HepG2 (cell line): ENCODE results near the gene ACAD8. TPM values are rescaled to one million over a fixed set of nuclear protein-coding genes. Genes with fewer than 3 reads are reported as not detected.

Experiments
- ASH2L ChIP-seq: fragments of 300-600, 200-600 bp; sonication (generic); IDR thresholded peaks from 2 replicates; pipeline ENCODE4 v1.7.0; 2017; ENCODE audit warnings: low read depth, mild to moderate bottlenecking, moderate library complexity, mixed read lengths, low read length; ENCODE audit not compliant: insufficient read length
- BHLHE40 ChIP-seq: IDR thresholded peaks from 2 replicates; pipeline ENCODE4 v1.6.1; 2011; ENCODE audit warnings: low read length, improper control_type of control experiment
- CCDC6 ChIP-seq: sonication (generic); formaldehyde crosslinking; IDR thresholded peaks from 2 replicates; pipeline ENCODE4 v1.8.1; 2022; ENCODE audit warnings: mild to moderate bottlenecking, missing genetic modification reagents, moderate library complexity
- DR1 ChIP-seq: sonication (generic); formaldehyde crosslinking; IDR thresholded peaks from 2 replicates; pipeline ENCODE4 v1.8.0; 2021; ENCODE audit warnings: mild to moderate bottlenecking, missing genetic modification reagents, inconsistent platforms
- FOXP4 ChIP-seq: sonication (generic); formaldehyde crosslinking; IDR thresholded peaks from 2 replicates; pipeline ENCODE4 v1.4.0; 2020; ENCODE audit warnings: missing genetic modification reagents
- HDAC1 ChIP-seq: sonication (generic); formaldehyde crosslinking; IDR thresholded peaks from 2 replicates; pipeline ENCODE4 v1.5.1; 2020; ENCODE audit warnings: mild to moderate bottlenecking, missing genetic modification reagents
- MXD3 ChIP-seq: IDR thresholded peaks from 2 replicates; pipeline ENCODE4 v1.6.1; 2016; ENCODE audit warnings: mild to moderate bottlenecking, missing biosample characterization, missing genetic modification reagents
- RNF219 ChIP-seq: sonication (generic); formaldehyde crosslinking; IDR thresholded peaks from 2 replicates; pipeline ENCODE4 v1.5.0; 2020; ENCODE audit warnings: mild to moderate bottlenecking, missing genetic modification reagents
- SIN3A ChIP-seq: IDR thresholded peaks from 2 replicates; pipeline ENCODE4 v1.6.1; 2011; ENCODE audit warnings: low read depth, mild to moderate bottlenecking, control low read depth, low read length, borderline replicate concordance
- SP2 ChIP-seq: sonication (generic); formaldehyde crosslinking; IDR thresholded peaks from 2 replicates; pipeline ENCODE4 v1.5.1; 2020; ENCODE audit warnings: mild to moderate bottlenecking, missing genetic modification reagents
- SPEN ChIP-seq: sonication (generic); formaldehyde crosslinking; IDR thresholded peaks from 2 replicates; pipeline ENCODE4 v1.5.1; 2020; ENCODE audit warnings: low read depth, mild to moderate bottlenecking, missing genetic modification reagents
- ZBTB1 ChIP-seq: sonication (generic); formaldehyde crosslinking; IDR thresholded peaks from 2 replicates; pipeline ENCODE4 v1.4.0; 2020; ENCODE audit warnings: missing genetic modification reagents, borderline replicate concordance
- polyA plus RNA-seq, 8 experiments: library from polyadenylated mRNA; depleted of rRNA in 3 of 8; stranded (reverse) in 7 of 8; unstranded in 1 of 8; fragments of >200 nt; fragmentation: Illumina TruSeq in 4 of 8; extraction: Trizol in 4 of 8; gene quantifications; 2 replicates each; pipeline versions ENCODE4 v1.2.1 to v1.2.3, GENCODE V29; 2011 to 2016; ENCODE audit warnings: low read depth in 4 of 8, missing spikeins in 1 of 8, mixed read lengths in 1 of 8; ENCODE audit not compliant: insufficient read depth in 1 of 8
- total RNA-seq, 5 experiments: library from RNA; depleted of rRNA; stranded (reverse); fragments of >200 nt; fragmentation: Illumina TruSeq; extraction: Trizol; gene quantifications; 2 replicates each; pipeline ENCODE4 v1.2.3, GENCODE V29; 2016; ENCODE audit warnings: low read depth in 1 of 5
- TF ChIP-seq, protein P1 (sequence below): IDR thresholded peaks from 2 replicates; pipeline ENCODE4 v1.6.1; 2018; ENCODE audit warnings: missing genetic modification reagents
- TF ChIP-seq, protein P2 (sequence below): sonication (generic); formaldehyde crosslinking; IDR thresholded peaks from 2 replicates; pipeline ENCODE4 v1.5.1; 2020; ENCODE audit warnings: missing genetic modification reagents, mild to moderate bottlenecking, borderline replicate concordance

The ACAD8 gene
- total and polyA plus RNA-seq, 2 of the 13 experiments (the other 11 are each of a cell fraction or from before 2014, with no cell fraction given), result 13.5 to 20.3 TPM

DNA sequence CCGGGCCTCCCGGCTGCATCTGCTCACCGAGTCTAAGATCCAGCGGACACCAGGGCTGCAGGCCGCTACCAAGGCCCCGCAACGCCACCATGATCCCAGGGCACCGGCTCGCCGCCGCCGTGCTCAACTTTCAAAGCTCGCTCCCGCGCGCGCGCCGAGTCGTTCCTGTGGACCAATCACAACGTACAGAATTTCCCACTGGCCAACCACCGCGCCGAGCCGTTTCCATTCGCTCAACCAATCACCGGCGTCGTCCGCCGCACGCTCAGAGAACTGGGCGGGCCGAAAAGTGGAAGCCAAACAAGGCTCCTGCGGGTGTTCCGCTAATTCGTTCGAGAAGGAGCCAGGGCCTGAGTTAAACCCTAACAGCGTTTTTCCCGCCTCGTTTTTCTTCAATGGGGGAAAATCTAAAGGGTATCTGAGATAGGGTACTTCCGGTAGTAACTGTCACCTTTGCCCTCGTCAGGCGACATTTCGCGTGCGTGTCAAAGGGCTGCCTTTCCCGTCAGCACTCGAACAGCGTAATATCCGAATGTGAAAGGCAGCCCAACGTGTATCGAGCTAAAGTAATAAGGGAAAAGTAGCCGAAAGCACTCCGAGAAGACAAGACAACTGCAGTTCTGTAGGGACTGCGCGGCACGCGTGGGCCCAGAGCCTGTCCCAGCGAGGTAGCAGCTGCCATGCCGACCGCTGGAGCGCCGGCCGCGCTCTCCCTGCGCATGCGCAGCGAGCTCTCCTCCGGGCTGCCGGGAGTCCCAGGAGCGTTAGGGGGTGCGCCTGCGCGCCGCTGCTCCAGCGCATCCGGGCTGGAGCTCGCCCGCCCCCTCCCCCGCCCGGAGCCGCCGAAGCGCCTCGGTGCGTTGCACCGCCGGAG is 29.3 kb upstream of the ACAD8 start, which contains the start of the genes NCAPD3 and VPS26B (continued):
- TF ChIP-seq RNF219 (CRISPR knock-in tag) (no peak), MXD3 (CRISPR knock-in tag) (peak; percentile 77), SP2 (CRISPR knock-in tag) (peak; percentile 88), ASH2L (peak; percentile 89), SPEN (CRISPR knock-in tag) (peak; percentile 68), BHLHE40 (peak; percentile 59), SIN3A (0 out of 2 replicates have a peak, but pooled peaks have one; percentile 57), ZBTB1 (CRISPR knock-in tag) (no peak), CCDC6 (CRISPR knock-in tag) (peak; percentile 74; the same call in 1 of the 2 replicates), HDAC1 (CRISPR knock-in tag) (peak; percentile 89), DR1 (CRISPR knock-in tag) (peak; percentile 72), FOXP4 (CRISPR knock-in tag) (peak; percentile 23; the same call in 1 of the 2 replicates)
- TF ChIP-seq, protein P1, sequence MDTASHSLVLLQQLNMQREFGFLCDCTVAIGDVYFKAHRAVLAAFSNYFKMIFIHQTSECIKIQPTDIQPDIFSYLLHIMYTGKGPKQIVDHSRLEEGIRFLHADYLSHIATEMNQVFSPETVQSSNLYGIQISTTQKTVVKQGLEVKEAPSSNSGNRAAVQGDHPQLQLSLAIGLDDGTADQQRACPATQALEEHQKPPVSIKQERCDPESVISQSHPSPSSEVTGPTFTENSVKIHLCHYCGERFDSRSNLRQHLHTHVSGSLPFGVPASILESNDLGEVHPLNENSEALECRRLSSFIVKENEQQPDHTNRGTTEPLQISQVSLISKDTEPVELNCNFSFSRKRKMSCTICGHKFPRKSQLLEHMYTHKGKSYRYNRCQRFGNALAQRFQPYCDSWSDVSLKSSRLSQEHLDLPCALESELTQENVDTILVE, result no peak; the same call in 1 of the 2 replicates
- TF ChIP-seq, protein P2, sequence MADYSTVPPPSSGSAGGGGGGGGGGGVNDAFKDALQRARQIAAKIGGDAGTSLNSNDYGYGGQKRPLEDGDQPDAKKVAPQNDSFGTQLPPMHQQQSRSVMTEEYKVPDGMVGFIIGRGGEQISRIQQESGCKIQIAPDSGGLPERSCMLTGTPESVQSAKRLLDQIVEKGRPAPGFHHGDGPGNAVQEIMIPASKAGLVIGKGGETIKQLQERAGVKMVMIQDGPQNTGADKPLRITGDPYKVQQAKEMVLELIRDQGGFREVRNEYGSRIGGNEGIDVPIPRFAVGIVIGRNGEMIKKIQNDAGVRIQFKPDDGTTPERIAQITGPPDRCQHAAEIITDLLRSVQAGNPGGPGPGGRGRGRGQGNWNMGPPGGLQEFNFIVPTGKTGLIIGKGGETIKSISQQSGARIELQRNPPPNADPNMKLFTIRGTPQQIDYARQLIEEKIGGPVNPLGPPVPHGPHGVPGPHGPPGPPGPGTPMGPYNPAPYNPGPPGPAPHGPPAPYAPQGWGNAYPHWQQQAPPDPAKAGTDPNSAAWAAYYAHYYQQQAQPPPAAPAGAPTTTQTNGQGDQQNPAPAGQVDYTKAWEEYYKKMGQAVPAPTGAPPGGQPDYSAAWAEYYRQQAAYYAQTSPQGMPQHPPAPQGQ (CRISPR knock-in tag), result no peak
